ENCODE measurements around the gene OLFML2A.
A peak's percentile ranks its signal among the peaks of the same experiment; 100 is the strongest.
"Not testable (repeated sequence)": the region's sequence is repeated elsewhere in the genome, so short reads cannot be mapped to it uniquely, and the experiment has no call there.

Gene OLFML2A

GRCh38 chr9:124761710-124762109, 15.2 kb upstream of the OLFML2A start:
- no peak for DNase-seq

DNA sequence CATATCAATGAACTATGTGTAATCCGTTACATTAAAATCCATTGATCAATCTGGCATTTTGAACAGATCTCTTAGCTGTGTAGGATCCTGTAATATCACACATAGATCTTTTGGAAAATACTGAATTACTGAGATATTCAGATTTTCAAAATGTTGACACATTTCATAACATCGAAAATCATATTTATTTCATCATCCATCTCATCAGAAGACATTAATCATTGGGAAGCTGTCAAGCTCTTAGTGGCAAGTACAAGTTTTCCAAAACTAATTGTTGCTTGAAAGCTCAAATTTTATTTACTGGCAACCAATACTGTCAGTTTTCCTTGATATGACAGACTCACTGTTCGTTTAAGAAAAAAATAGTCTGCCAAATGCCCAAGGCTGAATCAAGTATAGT, 14.3 kb upstream of the OLFML2A start:
- no peak for DNase-seq

DNA sequence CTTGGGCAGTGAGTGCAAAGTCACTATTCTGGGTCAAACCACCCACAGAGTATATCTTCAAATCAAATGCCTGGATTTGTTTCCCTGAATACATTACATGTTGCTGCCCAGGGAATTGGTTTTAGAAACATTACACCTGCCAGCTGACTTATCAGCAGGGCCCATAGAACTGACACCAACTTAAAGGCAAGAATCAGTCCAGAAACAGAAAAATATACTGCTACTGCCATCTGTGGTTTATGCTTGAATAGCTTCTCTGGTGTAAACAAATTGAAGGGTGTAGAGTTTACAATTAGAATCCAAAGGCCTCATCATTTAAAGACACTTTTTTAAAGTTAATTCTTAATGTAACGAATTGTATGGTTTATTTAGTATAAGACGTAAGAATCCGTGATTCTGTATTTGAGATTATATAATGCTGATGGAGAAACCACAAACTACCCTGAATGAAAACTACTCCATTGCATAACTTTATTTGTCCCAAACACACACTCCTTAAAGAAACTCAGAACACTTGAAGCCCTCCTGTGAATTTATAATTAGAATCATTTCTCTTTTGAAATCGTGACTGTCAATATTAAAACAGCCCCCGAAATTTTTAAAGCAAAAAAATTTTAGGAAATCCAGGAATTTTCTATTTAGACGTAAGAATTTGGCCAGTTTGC, 12.0 kb upstream of the OLFML2A start:
- DNase-seq = peak; percentile 78

DNA sequence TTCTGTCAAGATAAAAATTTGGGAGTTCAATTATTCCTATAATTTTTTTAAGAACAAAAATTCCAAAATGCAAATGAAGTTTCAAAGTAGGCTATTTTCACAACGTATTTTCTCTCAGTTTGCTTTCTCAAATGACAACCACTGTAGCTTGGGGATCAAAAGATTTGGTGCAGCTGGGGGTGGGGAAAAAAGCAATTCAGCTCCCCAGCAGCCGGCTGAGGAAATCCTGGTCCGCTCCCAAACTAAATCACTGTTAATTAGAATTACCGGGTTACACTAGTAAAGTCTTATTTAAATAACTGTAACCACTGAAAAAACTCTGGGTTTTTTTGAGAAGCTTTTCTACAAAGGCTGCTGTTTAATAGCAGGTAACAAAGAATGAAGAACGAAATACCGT, 11.5 kb upstream of the OLFML2A start:
- no peak for DNase-seq

GRCh38 chr9:124766326-124766725, 10.6 kb upstream of the OLFML2A start:
- DNase-seq = no peak

DNA sequence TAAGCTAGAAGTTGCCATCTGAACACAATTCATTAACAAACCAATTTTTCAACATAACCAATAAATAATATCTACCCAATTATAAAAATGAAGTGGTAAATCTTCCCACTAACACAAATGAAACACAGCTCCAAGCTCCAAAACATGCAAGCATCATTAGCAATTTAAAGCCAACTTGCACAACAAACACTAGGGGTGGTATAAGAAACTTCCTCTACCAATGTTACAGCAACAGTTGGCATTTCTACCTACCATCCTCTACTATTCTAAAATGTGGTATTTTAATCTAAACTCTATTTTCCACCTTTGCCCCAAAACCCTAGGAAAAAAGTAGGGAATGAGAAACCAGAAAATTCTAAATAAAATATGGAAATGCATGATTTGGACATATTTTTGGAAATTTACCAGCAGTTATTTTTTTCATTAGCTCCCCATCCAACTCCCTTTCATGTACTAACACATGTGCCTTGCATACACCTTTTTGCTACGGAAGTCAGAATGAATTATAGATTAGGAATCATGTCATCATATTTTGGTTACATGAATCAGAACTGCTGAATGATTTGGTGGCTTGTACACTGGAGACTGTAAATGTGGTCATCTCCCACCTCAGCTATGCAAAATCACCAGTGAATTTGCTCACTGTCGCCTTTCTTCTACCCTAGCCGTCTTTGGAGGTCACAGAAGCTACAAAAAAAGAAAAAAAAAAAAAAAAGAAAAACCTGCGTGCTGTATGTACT, 9.9 kb upstream of the OLFML2A start:
- peak; percentile 63 for DNase-seq

- DNase-seq = no peak
These were observed 9.1 kb upstream of the OLFML2A start for GRCh38 chr9:124767821-124768220.

GRCh38 chr9:124768334-124768733, 8.6 kb upstream of the OLFML2A start:
- no peak for DNase-seq

DNA sequence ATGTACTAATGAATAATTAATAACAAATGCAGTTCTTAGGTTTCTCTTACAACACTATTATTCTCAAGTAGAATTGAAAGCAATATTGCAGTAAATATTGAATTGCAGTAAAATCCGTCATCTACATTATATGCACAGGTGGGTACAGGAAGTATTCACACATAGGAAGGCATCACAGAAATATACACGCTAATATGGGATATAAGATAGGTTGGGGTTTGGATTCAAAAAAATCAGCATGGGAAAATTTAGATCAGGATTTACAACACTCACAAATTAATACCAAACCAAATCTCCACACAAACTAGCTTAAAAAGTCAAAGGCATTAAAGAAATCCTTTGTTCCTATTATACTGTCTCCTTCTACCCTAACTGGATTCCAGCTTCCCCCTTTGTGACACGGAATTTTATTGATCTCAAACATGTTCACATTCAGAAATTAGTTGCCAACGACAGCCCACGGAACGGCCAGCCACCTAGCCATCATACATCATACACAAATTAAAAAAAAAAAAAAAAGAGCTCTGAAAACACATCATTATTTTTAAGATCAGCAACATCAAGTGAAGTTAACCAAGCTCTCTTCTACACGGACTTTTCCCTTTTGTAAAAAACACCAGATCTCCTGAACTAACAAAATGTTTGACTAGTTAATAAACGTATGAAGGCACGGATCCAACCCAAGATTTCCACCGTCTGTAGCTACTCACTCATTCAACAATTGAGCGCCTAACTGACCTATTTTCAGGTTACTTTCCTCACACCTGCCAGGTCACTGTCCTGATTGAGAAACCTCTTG, 8.0 kb upstream of the OLFML2A start:
- no peak for DNase-seq

GRCh38 chr9:124769549-124770358, 7.2 kb upstream of the OLFML2A start:
- peak; percentile 43 for DNase-seq

GRCh38 chr9:124770359-124771020, 6.4 kb upstream of the OLFML2A start:
- peak; percentile 52 for DNase-seq

GRCh38 chr9:124771021-124771866, 5.7 kb upstream of the OLFML2A start, which contains the start of gene NR6A1:
NR6A1 (minus strand) TSS chr9:124771311.
- DNase-seq = peak; percentile 98

- peak; percentile 66 for DNase-seq
These were observed 4.9 kb upstream of the OLFML2A start for GRCh38 chr9:124771867-124772679.

DNA sequence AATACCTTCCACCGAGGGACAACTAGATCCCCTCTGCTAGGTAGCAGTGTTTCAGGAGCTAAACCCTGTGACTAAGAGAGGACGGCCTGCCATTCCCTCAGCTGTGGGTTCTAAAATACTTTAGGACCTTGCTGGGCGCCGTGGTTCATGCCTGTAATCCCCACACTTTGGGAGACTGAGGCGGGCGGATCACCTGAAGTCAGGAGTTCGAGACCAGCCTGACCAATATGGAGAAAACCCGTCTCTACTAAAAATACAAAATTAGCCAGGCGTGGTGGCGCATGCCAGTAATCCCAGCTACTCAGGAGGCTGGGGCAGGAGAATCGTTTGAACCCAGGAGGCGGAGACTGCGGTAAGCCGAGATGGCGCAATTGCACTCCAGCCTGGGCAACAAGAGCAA, 4.1 kb upstream of the OLFML2A start:
- DNase-seq = not testable (repeated sequence)

- no peak for DNase-seq
These were observed 3.3 kb upstream of the OLFML2A start for GRCh38 chr9:124773473-124774128.

DNA sequence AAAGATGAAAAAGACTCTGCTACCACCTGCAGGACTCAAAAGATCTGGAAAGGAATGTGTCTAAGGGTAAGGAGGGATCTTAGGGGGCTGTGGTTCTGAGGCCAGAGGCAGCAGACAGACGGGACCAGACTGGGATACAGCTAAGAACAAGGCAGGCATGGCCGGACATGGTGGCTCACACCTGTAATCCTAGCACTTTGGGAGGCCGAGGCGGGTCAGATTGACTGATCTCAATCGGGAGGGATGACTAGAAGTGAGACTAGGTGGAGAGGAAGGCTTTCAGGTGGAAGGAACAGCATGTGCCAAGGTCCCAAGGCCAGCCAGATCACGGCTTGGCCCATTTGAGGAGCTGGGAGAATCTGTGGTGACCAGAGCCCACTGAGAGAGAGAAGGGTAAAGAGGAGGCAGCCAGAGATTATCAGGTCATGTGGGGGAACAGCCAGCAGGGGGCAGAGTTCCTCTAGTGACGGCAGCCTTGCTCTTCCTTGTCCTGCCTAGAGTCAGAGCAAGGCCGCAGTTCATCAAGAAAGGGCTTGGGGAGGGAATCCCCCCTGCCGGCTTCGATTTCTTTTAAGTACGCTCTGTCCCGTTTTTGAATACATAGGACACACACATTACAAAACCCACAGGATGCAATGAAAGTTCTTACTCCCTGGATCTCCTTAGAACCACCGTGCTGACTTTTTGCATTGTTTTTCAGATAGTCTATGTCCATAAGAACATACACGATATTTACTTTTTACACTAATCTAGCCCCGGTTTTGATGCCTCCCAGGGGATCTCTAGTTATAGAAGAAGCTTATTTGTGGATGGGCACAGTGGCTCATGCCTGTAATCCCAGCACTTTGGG, 2.6 kb upstream of the OLFML2A start:
- peak; percentile 91 for DNase-seq

- no peak for DNase-seq
These were observed 347 bp upstream of the OLFML2A start for GRCh38 chr9:124776618-124776953.

GRCh38 chr9:124778575-124779367, 1.8 kb downstream of the OLFML2A start:
- DNase-seq = no peak
